Activated CD4-positive, alpha-beta T cell treated with anti-CD3 and anti-CD28 coated beads, Interleukin-2, amount 50 U/mL, for 24 hours (primary cell): ENCODE measurements around the gene ZMAT5.
"Not testable (repeated sequence)": the region's sequence is repeated elsewhere in the genome, so short reads cannot be mapped to it uniquely, and the experiment has no call there.

Experiments used
- DNase-seq, 2 donors: peaks; one replicate each; pipeline ENCODE4 v3.0.0-alpha.2; 2020; ENCODE audit warnings: low read depth in 1 of 2, low spot score in 1 of 2

Gene ZMAT5

DNA sequence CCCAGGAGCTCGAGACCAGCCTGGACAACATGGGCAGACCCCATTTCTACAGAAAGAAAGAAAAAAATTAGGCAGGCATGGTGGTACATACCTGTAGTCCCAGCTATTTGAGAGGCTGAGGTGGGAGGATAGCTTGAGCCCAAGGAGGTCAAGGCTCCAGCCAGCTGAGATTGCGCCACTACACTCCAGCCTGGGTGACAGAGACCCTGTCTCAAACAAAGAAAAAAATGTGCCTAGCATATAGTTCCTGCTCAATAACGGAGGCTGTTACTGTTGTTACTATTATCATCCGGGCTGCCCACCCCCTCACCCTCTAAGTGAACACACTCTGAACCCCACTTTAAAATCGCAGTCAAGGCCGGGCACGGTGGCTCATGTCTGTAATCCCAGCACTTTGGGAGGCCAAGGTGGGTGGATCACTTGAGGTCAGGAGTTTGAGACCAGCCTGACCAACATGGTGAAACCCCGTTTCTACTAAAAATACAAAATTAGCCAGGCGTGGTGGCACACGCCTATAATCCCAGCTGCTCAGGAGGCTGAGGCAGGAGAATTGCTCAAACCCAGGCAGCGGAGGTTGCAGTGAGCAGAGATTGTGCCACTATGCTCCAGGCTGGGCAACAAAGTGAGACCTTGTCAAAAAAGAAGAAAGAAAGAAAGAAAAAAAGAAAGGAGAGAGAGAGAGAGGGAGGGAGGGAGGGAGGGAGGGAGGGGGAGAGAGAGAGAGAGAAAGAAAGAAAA, 12.0 kb downstream of the ZMAT5 start:
- DNase-seq: not testable (repeated sequence)

DNA sequence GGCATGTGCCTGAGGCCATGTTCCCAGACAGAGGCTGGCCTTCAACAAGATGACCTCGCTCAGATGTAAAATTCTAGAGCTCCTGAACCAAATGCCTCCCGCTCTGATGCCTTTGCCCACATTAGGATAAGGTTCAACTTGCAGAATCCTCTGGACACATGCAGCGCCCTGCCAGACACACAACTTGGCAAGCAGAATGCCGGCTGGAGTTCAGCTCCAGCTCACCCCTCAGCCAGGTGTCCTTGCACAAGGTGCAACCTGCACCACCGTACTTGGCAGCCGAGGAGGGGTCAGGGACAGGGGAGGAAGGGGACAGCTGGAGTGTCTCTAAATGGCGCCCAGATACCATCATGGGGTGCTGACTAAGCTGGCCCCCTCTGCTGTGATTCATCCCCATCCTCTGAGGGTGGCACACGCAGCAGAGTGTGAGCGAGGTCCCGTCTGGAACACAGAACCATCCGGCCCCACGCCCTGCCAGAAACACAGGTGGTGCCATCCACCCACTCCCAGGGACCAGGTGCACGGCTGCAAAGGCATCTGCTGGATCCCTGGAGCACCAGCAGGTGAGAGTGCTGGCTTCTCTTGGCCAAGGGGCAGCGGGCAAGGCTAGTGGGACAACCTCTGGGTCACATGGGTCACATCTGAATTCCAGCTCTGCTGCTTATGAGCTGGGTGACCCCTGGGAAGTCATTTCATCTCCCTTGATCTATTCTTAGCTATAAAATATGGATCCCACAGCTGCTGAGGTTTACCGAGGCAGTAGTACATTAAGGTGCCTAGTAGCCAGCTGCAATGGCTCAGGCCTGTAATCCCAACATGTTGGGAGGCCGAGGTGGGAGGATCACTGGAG, 12.8 kb downstream of the ZMAT5 start:
- DNase-seq: no peak

DNA sequence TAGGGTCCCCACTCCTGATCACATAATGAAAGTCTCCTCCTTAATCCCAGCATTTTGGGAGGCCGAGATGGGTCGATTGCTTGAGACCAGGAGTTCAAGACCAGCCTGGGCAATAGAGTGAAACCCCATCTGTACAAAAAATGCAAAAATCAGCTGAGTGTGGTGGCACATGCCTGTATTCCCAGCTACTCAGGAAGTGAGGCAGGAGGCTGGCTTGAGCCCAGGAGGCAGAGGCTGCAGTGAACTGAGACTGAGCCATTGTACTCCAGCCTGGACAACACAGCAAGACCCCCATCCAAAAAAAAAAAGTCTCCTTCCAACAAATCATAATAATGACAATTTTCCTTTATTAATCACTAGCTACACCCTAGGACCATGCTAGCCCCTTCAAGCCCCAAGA, 15.1 kb downstream of the ZMAT5 start:
- no peak for DNase-seq

GRCh38 chr22:29750559-29751538, 16.0 kb downstream of the ZMAT5 start:
- DNase-seq: no peak

DNA sequence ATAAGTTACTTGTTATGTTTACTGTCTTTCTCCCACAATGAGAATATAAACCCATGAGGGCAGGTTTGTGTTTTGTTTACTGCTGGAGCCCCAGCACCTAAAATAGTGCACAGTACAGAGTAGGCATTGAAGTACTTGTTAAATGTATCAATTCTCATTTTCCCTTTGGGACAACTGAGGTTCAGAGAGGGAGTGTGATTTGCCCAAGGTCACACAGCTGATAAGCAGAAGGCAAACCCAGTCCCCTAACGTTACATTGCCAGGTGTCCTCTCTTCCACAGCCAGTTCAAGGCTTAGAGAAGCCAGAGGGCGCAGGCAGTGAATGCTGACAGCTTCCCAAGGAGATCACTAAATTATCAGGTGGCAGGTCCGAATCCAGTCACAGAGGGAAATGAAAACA, 16.8 kb downstream of the ZMAT5 start:
- no peak for DNase-seq

GRCh38 chr22:29748248-29748893, 18.4 kb downstream of the ZMAT5 start:
- DNase-seq: no peak

GRCh38 chr22:29747832-29748231, 19.0 kb downstream of the ZMAT5 start:
- no peak for DNase-seq

DNA sequence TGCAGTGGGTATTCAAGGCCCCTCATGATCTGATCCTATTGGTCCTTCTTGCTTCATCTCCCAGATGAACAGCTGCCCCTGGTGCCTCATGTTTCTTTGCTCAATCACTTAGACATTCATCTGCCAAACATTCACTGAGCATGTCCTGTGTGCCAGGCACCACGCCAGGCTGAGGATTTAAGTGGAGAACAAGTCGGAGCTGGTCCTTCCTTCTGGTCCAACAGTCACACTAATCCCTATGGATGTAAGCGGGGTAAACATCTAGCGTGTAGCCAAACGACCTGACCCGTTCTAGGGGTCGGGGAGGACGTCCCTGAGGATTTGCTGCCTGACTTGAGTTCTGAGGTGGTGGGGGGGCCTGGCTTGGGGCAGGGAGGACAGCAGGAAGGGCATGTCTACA, 21.9 kb downstream of the ZMAT5 start:
- no peak for DNase-seq

DNA sequence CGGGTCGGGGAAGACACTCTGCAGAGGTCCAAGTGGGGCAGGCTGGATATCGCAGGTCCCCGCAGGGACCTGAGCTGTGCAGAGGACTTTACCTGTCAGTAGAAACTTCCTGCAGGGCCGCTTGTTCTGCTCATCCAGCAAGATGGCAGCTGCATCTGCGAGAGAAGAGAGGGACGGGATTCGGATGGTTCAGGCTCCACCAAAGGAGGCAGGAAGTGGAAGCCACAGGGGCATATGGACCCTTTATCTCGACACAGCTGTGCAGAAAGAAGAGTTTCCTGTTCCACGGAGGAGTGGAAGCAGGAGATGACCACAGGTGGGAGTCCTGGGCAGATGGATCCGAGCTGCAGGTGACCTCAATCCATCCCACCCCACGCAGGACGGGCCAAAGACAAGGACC, 24.5 kb downstream of the ZMAT5 start:
- no peak for DNase-seq

GRCh38 chr22:29741926-29742325, 24.9 kb downstream of the ZMAT5 start:
- no peak for DNase-seq

GRCh38 chr22:29740216-29740615, 26.6 kb downstream of the ZMAT5 start:
- DNase-seq: no peak

- DNase-seq: no peak
Measured at GRCh38 chr22:29739346-29739875, 27.4 kb downstream of the ZMAT5 start.

DNA sequence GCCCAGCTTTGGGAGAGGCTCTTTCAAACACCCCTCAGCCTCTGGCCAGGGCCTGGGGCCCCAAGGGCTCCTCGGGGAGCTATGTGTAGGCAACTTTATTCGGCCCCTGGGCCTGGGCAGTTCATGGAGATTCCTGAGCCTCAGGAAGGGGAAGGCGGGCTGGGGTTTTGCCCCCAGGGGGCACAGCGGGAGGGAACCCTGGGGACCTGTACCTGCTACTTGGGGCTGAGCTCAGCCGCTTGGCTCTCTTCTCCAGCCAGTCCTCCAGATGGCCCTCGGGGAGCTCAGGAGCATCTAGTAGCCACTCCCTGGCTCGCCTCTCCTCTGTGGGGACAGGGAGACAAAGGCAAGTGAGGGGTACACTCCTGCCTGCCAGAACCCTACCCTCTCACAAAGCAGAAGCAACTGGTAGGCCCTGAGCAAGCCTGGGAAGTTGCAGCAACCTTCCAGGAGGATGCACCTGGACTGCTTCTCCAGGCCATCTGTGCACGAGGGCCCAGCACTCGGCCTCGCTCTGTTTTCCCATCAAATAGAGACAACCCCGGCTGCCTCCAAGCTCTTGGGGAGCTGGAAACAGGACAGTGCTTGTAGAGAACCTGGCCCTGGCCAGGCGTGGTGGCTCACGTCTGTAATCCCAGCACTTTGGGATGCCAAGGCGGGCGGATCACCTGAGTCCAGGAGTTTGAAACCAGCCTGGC, 28.5 kb downstream of the ZMAT5 start:
- DNase-seq: no peak

DNA sequence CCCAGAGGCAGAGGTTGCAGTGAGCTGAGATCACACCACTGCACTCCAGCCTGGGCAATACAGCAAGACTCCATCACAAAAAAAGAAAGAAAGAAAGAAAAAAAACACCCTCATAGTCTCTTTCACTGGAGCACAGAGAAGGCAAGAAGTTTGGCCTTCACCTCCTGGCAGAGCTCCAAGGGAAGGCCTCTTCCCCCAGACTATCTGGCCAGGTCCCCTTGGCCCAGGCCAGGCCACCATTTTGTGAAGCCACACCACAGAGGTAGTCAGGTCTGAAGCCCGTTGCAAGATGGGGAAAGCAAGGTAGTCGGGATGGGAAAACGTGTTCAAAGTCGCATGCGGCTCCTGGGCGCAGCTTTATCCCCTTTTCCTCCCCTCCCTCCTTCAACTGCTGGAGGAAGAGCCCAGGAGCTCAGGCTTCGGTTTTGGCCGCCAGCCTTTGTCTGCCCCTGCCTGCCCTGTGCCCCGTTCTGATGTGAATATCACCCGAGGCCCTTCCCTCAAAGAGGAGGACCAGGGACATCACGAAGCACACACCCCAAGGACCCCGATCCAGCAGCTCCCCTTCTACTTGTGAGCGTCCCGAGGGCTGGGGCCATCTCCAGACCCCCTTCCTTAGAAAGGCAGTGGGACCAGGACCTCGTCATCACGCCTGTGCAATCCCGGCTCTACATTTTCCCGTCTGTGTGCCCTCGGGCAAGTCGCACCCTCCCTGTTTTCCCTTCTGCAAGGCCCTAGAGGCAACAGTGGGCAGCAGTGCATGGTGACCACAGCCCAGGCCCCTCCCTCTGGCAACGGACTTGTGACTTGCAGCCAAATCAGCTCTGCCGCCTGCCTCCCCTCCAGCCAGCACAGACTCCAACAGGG, 29.3 kb downstream of the ZMAT5 start:
- DNase-seq: no peak

DNA sequence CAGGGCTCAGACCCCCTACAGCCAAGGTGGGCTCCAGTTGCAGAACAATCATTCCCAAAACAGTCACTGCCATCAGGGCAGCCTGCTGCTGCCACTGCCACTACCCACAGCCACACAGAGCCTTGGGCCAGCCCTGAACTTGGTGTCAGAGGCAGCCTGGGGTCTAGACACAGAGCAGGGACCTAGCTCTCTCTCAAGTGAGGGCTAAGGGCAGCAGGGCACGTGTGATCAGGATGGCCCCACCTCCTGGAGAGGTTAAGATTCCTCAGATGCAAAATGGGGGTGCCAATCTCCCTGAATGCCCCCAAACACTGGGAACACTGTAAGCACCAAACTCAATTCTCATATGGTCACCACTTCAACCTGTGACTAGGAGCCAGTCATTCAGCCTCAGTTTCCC, 31.4 kb downstream of the ZMAT5 start:
- no peak for DNase-seq

- DNase-seq: no peak
Measured at GRCh38 chr22:29734838-29735237, 32.0 kb downstream of the ZMAT5 start.

DNA sequence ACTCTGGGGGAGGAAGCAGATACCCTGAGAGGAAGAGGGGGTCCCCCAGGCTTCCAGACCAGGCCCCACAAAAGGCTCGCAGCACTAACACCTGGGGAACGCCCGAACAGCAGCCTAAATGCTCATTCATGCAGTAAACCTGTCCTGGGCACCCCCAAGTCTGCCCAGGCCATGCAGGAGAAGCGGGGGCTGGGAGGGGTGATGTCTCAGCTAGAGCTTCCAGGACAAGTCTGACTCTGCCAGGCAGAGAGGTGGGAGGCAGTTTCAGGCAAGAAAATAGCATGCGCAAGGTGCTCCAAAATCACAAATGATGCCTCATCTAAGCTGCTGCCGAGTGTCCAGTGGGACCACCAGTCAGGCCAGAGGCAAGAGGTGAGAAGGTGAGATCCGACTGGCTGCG, 32.4 kb downstream of the ZMAT5 start:
- no peak for DNase-seq

DNA sequence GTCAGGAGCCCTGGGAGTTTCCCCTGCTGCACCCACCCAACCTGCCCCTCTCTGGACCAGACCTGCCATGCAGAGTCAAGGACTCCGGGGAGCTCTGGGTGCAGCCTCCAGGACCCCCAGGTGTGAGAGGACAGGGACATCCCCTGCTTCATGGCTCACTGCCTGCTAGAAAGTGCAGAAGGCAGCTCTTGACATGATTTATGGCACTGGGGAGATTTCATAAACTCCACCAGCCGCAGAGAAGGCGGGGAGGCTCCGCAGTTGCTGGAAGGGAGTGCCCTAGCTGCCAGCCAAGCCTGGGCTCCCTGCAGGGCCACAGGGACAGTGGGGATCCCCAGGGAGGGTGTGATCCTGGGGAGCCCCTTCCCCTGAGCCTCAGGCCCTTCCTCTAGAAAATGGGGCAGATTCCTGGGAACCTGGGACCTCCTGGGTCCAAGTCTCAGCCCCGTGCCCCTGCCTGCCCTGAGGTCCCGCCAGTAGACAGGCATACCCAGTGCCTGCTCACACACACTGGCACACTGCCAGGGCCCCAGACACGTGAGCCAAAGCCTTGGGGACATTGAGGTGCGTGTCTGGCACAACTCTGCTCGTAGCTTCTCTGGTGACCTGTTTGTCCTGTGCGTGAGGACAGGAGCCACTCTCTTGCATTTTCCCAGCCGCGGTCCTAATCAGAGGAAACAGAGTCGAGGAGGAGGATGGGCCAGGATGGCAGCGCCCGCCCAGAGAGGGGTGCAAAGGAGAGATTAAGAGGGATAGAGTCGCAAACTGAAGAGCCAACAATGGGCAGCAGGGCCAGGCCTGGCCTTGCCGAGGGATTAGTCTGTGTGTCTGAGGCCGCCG, 33.2 kb downstream of the ZMAT5 start:
- no peak for DNase-seq
